ENCODE data around the gene TOX2.

The TOX2 gene

DNA sequence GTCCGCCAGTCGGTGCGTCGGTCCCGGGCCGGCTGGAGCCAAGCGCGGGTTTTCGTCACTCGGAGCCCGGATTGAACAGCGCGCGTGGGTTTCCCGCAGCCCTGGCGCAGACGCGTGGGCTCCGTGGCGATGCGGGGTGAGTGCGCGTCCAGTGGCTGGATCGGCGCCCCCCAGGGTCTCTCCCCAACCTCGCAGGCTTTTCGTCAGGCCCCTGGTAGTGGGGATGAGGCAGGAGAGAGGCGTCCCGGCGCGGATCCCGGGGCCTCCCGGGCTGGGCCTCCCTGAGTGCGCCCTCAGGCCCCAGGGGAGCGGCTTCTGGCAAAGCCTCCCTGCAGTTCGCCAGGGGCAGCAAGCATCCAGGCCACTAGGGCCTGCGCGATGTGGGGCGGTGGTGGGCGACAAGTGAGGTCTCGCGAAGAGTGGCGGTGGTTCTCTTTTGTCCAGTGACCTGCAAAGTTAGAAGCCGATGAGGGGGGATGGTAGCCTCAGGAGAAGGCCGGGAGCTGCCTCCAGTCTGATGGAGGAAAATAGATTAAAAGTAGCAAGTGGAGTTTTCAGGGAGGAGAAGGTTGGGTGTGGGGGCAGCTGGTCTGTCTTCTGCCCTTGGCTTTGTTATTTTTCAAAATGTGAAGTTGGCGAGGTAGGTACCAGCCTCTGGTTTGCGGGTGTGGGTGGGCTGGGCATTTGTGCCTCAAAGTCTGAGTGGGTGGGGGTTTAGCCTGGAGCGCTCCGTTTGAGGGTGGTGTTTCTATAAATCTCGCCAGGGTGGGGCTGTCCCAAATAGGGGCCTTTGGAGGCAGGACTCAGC, 1.6 kb downstream of the TOX2 start:
- DNase-seq: no peak

DNA sequence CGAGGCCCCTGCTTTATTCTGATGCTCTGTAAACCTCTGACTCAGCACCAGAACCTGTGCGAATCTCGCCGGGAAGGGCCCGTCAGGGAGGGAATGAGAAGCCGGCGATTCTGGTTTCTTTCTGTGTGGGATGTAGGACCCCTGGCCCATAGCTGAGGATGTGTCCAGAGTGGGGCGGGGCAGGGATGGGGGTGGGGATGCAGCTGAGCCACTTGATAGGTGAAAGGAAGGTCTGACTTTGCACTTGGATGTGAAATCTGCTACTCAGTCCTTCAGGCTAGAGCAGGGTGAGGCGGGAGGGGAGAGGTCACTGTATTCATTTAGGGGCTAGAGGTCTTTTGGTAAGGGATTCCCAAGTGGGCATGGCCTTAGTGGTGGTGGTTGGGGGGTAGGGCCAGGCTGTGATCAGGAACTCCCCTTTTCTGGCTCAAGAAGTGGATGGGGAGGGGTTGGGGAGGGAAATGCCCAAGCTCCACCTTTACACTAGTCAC, 2.3 kb downstream of the TOX2 start:
- DNase-seq: no peak

DNA sequence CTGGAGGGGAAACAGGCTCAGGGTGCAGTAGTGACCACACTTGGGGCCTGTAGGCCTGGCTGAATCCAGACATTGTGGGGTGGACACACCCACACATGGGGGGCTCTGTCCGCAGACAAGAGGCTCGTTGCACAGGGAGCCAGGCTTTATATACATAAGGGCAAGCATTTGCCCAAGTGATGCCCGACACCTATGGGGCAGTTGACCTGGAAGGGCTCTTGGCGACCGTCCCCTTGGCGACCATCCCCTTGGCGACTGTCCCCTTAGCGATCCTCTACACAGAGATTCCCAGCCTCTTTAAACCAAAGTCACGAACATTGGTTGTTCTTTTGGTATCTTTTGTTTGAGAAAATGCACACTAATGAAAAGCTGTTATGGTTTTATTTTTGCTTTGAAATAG, 2.7 kb downstream of the TOX2 start:
- peak in 2 of 3 experiments; percentile 62 to 79 for DNase-seq

- peak in 2 of 3 experiments; percentile 15 to 56 for DNase-seq
Measured at GRCh38 chr20:43919686-43920403, 5.2 kb downstream of the TOX2 start.

- DNase-seq: no peak
Measured at GRCh38 chr20:43920797-43921196, 6.1 kb downstream of the TOX2 start.

DNA sequence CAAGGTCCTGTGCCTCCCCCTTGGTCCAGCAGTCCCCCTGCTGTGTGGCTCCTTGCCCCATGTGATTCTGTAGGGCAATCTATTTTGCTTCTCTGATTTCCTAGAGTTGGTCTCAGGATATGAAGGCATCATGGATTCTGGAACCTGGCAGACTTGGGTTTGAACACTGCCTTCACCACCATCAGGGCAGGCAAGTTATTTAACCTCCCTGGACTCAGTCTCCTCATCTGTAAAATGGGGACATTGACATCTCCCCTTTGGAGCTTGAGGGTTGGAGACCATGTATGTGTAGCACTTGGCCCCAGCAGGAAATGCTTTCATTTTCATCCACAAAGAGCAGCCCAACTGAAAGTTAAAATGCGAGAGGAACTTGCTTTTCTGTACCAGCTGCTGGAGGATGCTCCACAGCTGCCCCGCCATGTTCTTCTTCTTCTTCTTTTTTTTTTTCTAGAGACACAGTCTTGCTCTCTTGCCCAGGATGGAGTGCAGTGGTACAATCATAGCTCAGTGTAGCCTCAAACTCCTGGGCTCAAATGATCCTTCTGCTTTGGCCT, 6.7 kb downstream of the TOX2 start:
- DNase-seq: no peak

DNA sequence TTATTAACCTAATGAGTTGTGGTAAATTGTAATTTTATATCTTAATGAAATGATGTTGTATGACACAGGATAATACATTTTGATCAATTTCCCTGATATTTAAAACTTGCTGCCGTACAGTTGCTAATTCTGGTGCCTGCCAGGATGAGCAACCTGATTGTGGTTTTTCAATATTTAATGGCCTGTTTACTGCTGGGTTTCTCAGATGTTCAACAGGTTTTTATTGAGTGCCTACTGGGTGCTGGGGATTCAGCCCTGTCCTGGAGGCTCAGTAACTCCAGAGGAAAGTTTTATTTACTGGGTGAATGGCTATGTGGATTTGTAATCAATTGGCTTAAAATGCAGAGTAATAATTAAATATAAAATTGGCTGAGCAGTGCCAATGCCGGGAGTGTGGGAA, 8.0 kb downstream of the TOX2 start:
- no peak for DNase-seq

GRCh38 chr20:43923322-43923721, 8.7 kb downstream of the TOX2 start:
- DNase-seq: no peak

DNA sequence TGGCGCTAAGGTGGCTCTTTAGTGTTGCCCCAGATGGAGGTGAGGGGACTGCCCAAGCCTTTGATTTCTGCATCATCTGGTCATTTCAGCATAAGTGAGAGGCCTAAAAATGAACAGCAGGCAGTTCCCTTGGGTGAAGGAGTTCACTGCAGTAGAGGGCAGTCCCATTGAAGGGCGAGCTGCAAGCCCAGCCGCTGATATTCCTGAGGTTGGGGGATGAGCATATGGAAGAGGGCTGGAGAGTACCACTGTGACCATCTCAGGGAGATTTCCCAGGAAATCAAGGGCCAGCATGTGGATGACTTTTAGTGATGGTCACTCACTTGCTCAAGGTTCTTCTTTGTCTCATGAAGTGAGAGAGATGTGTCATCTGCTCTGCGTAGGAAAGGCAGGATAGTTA, 9.3 kb downstream of the TOX2 start:
- DNase-seq: no peak

- DNase-seq: no peak
Measured at GRCh38 chr20:43925215-43925614, 10.6 kb downstream of the TOX2 start.

DNA sequence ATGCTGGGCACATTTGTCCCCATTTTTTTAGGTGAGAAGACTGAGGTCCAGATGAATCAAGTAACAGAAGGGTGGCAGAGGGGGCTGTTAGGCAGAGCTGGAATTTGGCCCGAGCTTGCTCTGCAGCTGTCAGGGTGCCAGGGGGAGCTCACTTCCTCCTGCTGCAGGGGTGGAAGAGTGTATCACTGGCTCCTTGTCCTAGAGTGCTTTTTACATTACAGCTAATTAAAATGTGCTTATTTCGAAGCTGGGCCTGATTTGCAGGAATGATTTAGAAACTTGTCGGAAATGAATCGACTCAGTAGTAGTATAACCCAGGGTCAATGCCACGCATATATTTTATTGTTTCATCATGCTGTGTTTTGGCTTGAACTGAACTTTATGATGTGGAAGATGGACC, 11.1 kb downstream of the TOX2 start:
- peak in 2 of 3 experiments; percentile 25 to 26 for DNase-seq

GRCh38 chr20:43926287-43927050, 11.8 kb downstream of the TOX2 start:
- DNase-seq: no peak

DNA sequence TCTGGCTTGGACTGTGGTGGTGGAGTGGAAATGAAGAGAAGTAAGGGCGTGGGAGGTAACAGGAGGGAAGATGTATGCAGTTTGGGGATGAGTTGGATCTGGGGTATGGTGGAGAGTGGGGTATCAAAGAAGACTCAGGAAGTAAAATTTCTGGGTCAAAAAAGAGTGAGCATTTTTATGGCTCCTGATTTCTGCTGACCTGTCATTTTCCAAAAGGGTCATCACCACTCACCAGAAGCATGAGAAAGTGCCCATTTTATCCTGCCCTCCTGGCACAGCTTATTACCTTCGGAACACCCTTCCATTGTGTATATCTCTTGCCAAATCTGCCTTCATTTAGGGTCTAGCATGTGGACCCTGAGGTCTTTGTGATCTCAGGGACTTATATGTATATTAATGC, 17.3 kb downstream of the TOX2 start:
- DNase-seq: no peak

DNA sequence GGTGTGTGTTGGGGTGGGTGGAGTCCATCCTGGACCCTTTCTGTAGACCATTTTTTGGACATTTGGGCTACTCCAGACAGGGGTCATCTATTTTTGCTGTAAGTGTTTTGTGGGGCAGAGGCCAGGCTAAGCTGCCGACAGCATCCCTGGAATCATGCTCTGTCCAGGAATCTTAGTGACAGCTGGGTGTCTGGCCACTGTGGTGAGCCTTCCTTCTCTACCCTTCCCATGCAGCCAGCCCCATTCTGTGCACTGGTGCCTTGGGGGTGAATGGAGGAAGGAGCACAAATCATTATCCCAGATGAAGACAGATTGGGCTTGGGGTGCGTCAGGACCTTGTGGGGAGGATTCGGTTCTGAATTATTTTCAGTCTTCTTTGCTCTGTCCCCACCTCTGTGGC, 20.2 kb downstream of the TOX2 start:
- DNase-seq: no peak

GRCh38 chr20:43936104-43936770, 21.6 kb downstream of the TOX2 start:
- DNase-seq: peak in 1 of 3 experiments; percentile 38

DNA sequence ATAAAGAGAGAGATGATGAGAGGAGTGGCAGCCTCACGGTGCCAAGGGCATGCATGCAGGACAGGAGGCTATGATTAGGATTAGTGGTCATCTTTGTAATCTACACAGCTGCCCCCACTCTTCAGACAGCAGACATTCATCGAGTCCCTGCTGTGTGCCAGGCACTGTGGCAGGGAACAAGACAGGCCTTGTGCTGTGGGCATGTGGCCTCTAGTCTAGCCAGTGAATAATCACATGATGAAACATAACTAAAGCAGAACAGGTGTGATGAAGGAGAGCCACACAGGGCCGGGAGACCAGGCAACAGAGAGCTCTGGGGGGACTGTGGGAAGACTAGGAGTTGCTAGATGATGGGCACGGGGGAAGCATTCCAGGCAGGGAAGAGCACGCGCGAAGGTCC, 22.2 kb downstream of the TOX2 start:
- no peak for DNase-seq

DNA sequence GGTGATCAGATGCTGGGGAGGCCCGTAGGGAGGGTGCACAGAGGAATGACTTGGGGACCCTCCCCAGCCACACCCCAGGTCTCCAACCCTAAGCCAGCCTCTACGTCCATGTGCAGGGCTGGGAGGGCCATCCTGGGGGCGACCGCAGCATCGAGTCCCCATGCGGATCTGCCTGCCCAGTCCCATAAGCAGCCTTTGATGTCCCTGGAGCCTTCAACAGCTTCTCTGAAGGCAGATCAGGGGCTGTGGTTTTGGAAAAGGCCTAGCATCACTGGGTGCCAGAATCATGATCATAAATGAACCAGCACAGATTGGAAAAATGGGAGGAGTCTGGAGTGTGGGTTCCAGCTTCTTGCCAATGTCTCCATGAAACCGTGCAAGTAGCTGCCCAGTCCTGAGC, 22.9 kb downstream of the TOX2 start:
- DNase-seq: no peak

DNA sequence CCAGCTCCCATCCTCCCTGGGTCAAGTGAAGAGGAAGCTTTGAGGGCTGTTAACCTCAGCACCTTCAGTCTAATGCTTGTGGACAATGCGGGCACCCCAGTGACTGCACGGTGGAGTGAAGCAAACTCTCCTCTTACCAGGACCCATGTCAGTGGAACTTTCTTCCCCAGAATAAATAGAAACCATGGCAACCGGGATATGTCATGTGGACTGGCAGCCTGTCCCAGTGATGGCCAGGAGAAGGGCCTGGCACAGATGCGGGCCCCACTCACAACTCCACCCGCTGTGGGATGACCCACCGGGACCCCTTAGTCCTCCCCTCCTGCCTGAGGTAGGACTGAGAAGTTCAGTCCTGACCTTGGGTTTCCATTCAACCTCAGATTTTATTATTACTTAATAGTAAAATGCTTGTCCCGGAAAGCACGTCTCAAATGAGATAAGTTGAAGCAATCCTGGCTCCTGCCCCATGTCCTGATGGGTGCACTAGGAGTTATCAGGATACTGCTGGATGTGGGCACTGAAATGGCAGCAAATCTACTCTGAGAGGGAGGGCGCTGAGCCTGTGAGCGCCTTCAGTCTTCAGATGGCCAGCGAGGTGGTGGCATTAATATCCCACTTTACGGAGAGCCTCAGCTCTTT, 23.5 kb downstream of the TOX2 start:
- no peak for DNase-seq

DNA sequence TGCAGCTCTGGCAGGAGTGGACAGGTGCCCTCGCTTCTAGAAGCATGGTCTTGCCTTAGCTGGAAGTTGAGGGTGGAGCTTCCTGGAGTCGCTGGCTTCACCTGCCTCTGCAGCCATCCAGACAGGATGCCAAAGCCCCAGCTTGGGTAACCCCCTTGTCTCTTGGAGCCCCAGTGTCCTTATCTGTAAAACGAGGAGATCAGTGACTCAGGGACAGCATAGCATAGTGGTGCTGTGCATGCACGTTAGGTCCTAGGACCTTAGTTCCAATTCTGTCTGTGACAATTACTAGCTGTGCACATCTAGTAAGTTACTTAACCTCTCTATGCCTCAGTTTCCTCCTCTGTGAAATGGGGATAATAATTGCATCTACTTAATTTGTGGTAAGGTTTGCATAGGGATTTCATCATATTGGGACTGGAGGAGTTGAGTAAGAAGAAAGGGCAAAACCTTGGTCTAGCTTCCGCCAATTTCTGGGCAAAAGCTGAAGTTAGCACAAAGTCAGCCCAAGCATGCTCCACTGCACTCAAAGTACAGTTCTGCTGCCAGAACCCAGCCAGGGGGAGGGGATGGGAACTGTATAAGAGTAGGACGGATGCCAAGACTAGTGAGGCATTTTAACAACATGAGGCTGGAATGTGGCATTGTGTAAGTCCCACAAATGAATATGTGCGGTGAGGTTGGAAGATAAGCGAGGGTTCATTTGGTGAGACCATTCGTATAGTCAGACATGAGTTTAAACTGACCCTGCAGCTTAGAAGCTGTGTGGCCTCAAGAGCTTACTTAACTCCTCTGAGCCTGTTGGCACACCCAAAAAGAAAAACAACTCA, 24.5 kb downstream of the TOX2 start:
- DNase-seq: no peak

DNA sequence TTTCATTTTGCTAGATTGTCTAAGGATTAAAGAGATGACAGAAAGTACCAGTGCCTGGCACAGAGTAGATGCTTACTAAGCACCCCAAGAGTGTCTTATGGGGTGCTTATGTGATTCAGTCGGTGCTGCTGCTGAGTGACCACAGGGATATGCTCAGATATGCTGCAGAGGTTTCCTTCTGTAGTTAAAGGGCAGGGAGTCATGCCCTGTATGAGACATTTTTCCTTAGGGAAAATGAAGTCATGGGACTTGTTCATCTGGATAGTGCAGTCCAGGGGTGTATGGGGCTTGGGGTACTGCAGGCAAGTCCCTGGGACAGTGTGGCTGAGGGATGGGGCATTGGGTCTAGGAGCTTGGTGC, 25.1 kb downstream of the TOX2 start:
- DNase-seq: no peak
